NCI-H2081 (cell line): ENCODE data around the gene ASCL3.
"Not testable (repeated sequence)": the region's sequence is repeated elsewhere in the genome, so short reads cannot be mapped to it uniquely, and the experiment has no call there.

Experiments used
- DNase-seq, 2 experiments: peaks; one replicate each; lab custom pipeline; 2025; lab: John Stamatoyannopoulos, UW

ASCL3 gene

DNA sequence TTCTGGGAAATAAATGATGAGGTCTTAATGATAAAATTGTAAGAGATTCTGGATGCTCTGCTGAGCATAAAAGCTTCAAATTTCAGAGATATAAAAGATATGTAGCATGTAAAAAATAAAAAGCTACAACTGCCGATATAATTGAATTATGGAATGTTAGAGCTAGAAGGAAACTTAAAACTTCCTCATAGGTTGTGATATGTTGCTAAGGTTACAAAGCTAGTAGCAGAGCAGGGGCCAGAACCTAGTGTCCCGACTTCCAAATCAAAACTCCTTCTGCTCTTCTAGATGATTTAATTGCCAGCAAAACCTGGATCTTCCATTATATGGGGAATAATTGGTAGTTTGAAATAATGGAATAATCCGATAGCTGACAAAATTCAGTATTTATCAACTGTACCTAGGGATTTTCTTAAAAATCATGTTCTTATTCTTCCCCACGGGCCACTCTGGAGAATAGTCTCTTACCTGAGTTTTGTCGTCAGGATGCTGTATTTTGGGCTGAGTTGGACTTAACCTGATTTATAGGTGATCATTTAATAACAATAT is at the start of gene ASCL3:
ASCL3 (minus strand) TSS at position 499 of the 549 bp plus-strand sequence. CDS start 4,855 bp downstream, outside the sequence.
- no peak for DNase-seq

DNA sequence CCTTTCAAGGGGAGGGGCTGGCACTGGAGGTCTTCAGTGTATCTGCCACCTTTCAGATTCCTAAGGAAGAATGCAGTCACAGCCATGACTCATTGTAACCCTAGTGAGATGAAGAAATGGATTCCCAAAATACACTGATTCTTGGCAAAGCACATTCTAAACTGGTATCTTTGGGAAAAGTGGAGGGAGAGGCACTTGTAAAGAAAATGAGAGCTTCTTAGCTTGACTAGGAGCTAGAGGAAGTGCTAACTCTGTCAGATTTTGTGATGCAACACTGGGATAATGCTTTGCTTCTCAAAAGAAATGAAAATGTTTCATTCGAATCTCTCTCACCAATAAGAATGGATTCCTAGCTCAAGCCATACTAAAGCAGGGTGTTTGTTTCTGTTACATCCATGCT is 46.6 kb upstream of the ASCL3 start:
- DNase-seq: no peak

GRCh38 chr11:8988329-8989234 is 45.8 kb upstream of the ASCL3 start:
- DNase-seq: no peak

- no peak for DNase-seq
Observed at GRCh38 chr11:8987446-8987845, 44.6 kb upstream of the ASCL3 start.

DNA sequence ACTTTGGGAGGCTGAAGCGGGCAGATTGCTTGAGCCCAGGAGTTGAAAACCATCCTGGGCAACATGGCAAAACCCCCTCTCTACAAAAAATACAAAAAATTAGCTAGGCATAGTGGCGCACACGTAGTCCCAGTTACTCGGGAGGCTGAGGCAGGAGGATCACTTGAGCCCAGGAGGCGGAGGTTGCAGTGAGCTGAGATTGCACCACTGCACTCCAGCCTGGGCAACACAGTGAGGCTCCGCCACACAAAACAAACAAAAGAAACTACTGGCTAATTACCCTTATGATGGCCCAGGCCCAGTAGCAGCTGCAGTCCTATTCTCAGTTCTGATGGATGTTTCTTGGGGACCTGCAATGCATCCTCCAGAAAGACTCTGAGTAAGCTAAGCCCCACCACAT is 44.0 kb upstream of the ASCL3 start:
- DNase-seq: not testable (repeated sequence)

GRCh38 chr11:8985462-8985861 is 42.6 kb upstream of the ASCL3 start:
- no peak for DNase-seq

DNA sequence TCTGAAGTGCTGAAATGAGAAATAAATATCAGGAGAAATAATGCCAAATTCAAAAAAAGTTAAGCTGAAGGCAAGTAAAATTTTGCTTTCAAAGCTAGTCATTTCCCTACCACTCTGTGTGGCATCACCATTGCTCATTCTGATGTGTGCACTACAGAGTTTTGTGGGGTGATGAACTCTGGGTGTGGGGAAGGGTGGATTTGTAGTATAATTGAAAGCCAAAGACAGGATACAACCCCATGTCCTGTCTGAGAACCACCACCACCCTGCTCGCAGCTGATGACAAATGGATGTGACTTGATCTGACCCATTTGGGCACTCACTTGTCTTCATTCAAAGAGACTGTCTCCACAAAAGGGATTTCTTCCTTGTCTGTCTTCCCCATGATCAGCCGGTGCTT is 40.7 kb upstream of the ASCL3 start:
- no peak for DNase-seq

- no peak for DNase-seq
Observed at GRCh38 chr11:8980485-8980884, 37.7 kb upstream of the ASCL3 start.

- not testable (repeated sequence) for DNase-seq
Observed at GRCh38 chr11:8979365-8979764, 36.5 kb upstream of the ASCL3 start.

DNA sequence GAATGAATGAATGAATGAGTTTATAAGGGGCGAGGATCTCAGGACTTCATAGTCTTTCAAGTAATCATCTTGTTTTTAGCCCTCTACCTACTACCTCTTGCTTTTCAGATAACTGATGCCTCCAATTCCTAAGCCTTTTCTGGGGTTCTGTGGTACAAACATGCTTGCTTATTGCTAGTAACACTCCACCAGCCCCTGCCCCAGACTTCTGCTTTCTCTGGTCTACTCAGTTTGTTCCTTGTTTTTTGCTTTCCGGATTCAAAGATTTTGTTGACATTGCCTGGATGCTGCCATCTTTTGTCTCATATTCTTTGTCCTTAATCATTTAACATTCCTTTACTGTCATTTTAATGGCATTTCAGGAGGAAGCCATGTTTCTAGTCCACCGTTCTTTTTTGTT is 30.3 kb upstream of the ASCL3 start:
- DNase-seq: no peak

DNA sequence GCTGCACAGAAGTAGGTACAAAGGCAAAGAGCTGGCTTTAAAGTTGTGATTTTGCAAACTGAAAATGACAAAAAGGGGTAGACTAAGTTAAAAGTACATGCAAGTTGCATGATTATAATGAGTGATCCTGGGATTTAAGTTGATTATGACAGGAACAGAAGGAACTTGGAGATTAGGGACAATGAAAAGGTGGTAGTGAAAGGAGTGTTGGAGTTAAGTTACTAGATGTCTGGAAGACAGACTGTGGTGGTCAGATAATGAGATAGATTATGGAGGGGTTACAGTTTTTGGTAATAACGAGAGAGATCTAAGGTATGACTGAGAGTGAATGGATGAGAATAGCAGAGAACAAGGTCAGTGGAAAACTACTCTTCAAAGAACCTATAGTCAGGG is 29.1 kb upstream of the ASCL3 start:
- DNase-seq: no peak

- DNase-seq: no peak
Observed at GRCh38 chr11:8971196-8971923, 28.5 kb upstream of the ASCL3 start.

- DNase-seq: no peak
Observed at GRCh38 chr11:8967184-8967583, 24.4 kb upstream of the ASCL3 start.

DNA sequence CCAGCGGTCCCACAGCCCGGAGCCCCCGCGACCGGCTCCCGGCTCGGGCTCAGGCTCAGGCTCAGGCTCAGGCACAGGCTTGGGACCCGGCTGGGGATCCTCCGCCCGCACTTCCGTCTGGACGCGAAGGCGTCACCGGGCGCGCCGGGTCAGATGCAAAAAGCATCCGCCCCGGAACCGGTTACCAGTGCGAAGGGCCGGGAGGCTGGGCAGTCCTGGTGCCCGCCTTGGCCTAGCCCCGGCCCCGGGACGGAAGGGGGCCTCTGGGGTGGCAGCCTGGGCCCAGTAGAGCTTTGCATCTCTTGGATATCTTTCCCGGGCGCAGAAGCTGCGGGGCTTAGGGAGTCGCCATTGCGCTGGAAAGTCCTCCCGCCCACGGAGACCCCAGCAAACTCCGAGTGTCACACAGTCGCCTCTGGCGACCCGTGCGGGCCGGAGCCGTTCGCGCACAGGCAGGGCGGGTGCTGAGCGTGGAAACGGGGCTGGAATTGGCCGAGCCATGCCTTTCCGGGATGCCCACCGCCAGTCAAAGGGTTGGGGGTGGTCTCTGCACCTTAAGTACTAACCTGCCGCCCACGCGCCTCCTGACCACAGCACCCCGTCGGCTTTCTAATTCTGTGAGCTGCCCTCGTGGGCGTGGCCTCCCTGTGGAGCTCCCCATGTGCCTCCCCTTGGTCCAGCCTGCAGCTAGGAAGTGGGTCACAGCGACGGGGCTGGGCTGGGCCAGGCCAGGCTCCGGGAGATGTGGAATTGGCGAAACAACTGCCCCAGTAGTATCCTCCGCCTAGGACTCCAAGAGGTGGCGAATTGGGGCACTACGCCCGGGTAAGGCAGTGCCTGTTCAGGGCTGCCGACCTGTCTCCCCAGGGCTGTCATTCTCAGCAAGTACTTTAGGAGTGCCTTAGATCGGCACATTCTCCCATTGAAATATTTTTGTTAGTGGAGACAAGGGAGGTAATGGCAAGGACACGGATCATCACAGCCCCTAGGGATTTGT is 21.8 kb upstream of the ASCL3 start, which contains the start of gene TMEM9B:
TMEM9B (minus strand) TSS at position 119 of the 997 bp plus-strand sequence. CDS start 129 bp downstream, outside the sequence.
- peak; percentile 82 to 89 for DNase-seq

GRCh38 chr11:8963569-8964323 is 20.9 kb upstream of the ASCL3 start:
- peak; percentile 82 to 86 for DNase-seq

- DNase-seq: no peak
Observed at GRCh38 chr11:8962841-8963240, 20.0 kb upstream of the ASCL3 start.

GRCh38 chr11:8961401-8961800 is 18.6 kb upstream of the ASCL3 start:
- no peak for DNase-seq

- peak in 1 of 2 experiments; percentile 35 for DNase-seq
Observed at GRCh38 chr11:8959546-8960166, 16.8 kb upstream of the ASCL3 start.

GRCh38 chr11:8956860-8957259 is 14.0 kb upstream of the ASCL3 start:
- DNase-seq: no peak

DNA sequence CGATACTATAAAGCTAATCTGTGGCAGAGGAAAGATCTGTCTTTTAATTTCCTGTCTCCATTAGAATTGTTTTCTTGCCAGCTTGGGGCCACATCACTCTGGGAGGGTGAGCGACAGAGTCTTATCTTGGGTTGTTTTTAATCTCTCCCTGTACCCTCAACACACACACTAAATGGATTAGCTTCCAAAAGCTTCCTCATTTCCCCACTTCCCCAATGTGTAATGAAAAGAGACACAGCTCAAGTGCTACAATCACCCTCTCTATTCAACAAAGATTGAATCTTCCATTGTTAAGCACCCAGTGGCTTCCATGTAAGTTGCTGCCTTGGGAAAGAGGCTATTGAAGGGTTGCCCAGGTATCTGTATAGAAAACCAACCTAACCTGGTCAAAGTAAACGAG is 6.1 kb upstream of the ASCL3 start:
- peak in 1 of 2 experiments; percentile 4 for DNase-seq
